Panc1 (cell line): ENCODE results near the gene KCTD5.
"Not testable (repeated sequence)": the region's sequence is repeated elsewhere in the genome, so short reads cannot be mapped to it uniquely, and the experiment has no call there.

Experiments used
- POLR2AphosphoS5 ChIP-seq: IDR thresholded peaks from 2 replicates; pipeline ENCODE4 v1.6.1; 2012; ENCODE audit warnings: mild to moderate bottlenecking, low read depth, low read length, moderate library complexity
- SIN3A ChIP-seq: IDR thresholded peaks from 2 replicates; pipeline ENCODE4 v1.6.1; 2012; ENCODE audit warnings: low read depth, mild to moderate bottlenecking, low read length, moderate library complexity, borderline replicate concordance; ENCODE audit not compliant: insufficient read depth
- TCF7L2 ChIP-seq: IDR thresholded peaks from 2 replicates; pipeline ENCODE4 v1.6.1; 2011; ENCODE audit warnings: mild to moderate bottlenecking, low read depth, low read length, inconsistent platforms
- TF ChIP-seq, protein P1 (sequence below): fragments of 450-650 bp; IDR thresholded peaks from 2 replicates; pipeline ENCODE4 v1.5.1; 2017; ENCODE audit warnings: mild to moderate bottlenecking
- TF ChIP-seq, protein P2 (sequence below), 2 experiments: IDR thresholded peaks; 2 replicates each; pipeline ENCODE4 v1.6.1; 2011 to 2012; ENCODE audit warnings: low read depth in 2 of 2, control low read depth in 1 of 2, low read length in 1 of 2, mild to moderate bottlenecking in 1 of 2, moderate library complexity in 1 of 2; ENCODE audit not compliant: insufficient read depth in 1 of 2

GRCh38 chr16:2660755-2661373 lies 21.5 kb upstream of the KCTD5 start:
- TF ChIP-seq, protein P1, sequence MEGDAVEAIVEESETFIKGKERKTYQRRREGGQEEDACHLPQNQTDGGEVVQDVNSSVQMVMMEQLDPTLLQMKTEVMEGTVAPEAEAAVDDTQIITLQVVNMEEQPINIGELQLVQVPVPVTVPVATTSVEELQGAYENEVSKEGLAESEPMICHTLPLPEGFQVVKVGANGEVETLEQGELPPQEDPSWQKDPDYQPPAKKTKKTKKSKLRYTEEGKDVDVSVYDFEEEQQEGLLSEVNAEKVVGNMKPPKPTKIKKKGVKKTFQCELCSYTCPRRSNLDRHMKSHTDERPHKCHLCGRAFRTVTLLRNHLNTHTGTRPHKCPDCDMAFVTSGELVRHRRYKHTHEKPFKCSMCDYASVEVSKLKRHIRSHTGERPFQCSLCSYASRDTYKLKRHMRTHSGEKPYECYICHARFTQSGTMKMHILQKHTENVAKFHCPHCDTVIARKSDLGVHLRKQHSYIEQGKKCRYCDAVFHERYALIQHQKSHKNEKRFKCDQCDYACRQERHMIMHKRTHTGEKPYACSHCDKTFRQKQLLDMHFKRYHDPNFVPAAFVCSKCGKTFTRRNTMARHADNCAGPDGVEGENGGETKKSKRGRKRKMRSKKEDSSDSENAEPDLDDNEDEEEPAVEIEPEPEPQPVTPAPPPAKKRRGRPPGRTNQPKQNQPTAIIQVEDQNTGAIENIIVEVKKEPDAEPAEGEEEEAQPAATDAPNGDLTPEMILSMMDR = peak; percentile 91
- not testable (repeated sequence) for TF ChIP-seq POLR2AphosphoS5, SIN3A, TCF7L2
- TF ChIP-seq, protein P2, sequence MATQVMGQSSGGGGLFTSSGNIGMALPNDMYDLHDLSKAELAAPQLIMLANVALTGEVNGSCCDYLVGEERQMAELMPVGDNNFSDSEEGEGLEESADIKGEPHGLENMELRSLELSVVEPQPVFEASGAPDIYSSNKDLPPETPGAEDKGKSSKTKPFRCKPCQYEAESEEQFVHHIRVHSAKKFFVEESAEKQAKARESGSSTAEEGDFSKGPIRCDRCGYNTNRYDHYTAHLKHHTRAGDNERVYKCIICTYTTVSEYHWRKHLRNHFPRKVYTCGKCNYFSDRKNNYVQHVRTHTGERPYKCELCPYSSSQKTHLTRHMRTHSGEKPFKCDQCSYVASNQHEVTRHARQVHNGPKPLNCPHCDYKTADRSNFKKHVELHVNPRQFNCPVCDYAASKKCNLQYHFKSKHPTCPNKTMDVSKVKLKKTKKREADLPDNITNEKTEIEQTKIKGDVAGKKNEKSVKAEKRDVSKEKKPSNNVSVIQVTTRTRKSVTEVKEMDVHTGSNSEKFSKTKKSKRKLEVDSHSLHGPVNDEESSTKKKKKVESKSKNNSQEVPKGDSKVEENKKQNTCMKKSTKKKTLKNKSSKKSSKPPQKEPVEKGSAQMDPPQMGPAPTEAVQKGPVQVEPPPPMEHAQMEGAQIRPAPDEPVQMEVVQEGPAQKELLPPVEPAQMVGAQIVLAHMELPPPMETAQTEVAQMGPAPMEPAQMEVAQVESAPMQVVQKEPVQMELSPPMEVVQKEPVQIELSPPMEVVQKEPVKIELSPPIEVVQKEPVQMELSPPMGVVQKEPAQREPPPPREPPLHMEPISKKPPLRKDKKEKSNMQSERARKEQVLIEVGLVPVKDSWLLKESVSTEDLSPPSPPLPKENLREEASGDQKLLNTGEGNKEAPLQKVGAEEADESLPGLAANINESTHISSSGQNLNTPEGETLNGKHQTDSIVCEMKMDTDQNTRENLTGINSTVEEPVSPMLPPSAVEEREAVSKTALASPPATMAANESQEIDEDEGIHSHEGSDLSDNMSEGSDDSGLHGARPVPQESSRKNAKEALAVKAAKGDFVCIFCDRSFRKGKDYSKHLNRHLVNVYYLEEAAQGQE (IDR thresholded peaks at IDR 0.05; ENCODE audit: insufficient read depth in 1 of 2, low read depth in 2 of 2, low read length in 1 of 2) = not testable (repeated sequence)
